HEK293 (cell line): Measurements from ENCODE around the gene DACH2.

Experiments
- CTCF ChIA-PET: fragments of 350-600 bp; formaldehyde crosslinking; extraction: SDS; loops from one replicate; lab custom pipeline; 2021; ENCODE audit warnings: antibody characterized with exemption; lab: Yijun Ruan, JAX
- POLR2A ChIA-PET: fragments of 300-600 bp; formaldehyde crosslinking; extraction: SDS; loops from one replicate; lab custom pipeline; 2020; ENCODE audit warnings: antibody characterized with exemption, inconsistent platforms; lab: Yijun Ruan, JAX
- H3K27ac ChIP-seq: fragments of 200-500 bp; sonication (Bioruptor generic); 2 replicates; pipeline ENCODE4 v1.5.1; 2014; ENCODE audit warnings: low read depth, low read length, control low read depth, inconsistent platforms; ENCODE audit errors: extremely low read depth
- H3K36me3 ChIP-seq, 2 experiments: fragments of 200-500 bp in 1 of 2; sonication (Bioruptor generic) in 1 of 2; 1 replicate in 1 of 2; 2 replicates in 1 of 2; pipeline ENCODE4 v1.5.1; 2014 to 2017; ENCODE audit warnings: inconsistent platforms in 2 of 2, low read length in 2 of 2; ENCODE audit not compliant: control insufficient read depth in 2 of 2, insufficient read depth in 1 of 2
- H3K4me1 ChIP-seq: fragments of 200-500 bp; sonication (Bioruptor generic); 2 replicates; pipeline ENCODE4 v1.5.1; 2014; ENCODE audit warnings: mild to moderate bottlenecking, low read length, inconsistent platforms; ENCODE audit not compliant: control insufficient read depth, insufficient read depth
- H3K4me3 ChIP-seq: 2 replicates; pipeline ENCODE4 v1.5.1; 2011; ENCODE audit warnings: low read depth, mild to moderate bottlenecking, control low read depth, low read length, moderate library complexity
- H3K9me3 ChIP-seq: fragments of 200-500 bp; sonication (Bioruptor generic); 2 replicates; pipeline ENCODE4 v1.5.1; 2014; ENCODE audit warnings: low read depth, low read length, inconsistent platforms; ENCODE audit not compliant: control insufficient read depth, insufficient read depth
- EGR2 ChIP-seq: fragments of 450-650 bp; formaldehyde crosslinking; IDR thresholded peaks from 2 replicates; pipeline ENCODE4 v1.5.1; 2016; ENCODE audit warnings: low read depth, missing biosample characterization, missing genetic modification characterization
- GLIS1 ChIP-seq: fragments of 450-650 bp; formaldehyde crosslinking; IDR thresholded peaks from 2 replicates; pipeline ENCODE4 v1.5.1; 2016; ENCODE audit warnings: missing biosample characterization, missing genetic modification characterization
- KLF9 ChIP-seq: fragments of 450-650 bp; formaldehyde crosslinking; IDR thresholded peaks from 2 replicates; pipeline ENCODE4 v1.5.1; 2016; ENCODE audit warnings: missing biosample characterization, missing genetic modification characterization, low read depth
- SETDB1 ChIP-seq: IDR thresholded peaks from one replicate; pipeline ENCODE4 v1.6.1; 2017; ENCODE audit warnings: mild to moderate bottlenecking, low read length, moderate library complexity, mixed read lengths; ENCODE audit not compliant: insufficient read length
- YY2 ChIP-seq: fragments of 450-650 bp; formaldehyde crosslinking; IDR thresholded peaks from 2 replicates; pipeline ENCODE4 v1.5.1; 2016; ENCODE audit warnings: missing biosample characterization, missing genetic modification characterization
- ZFP69B ChIP-seq: fragments of 450-650 bp; formaldehyde crosslinking; IDR thresholded peaks from 2 replicates; pipeline ENCODE4 v1.5.1; 2016; ENCODE audit warnings: missing biosample characterization, missing genetic modification characterization
- ZNF112 ChIP-seq: fragments of 450-650 bp; formaldehyde crosslinking; IDR thresholded peaks from 2 replicates; pipeline ENCODE4 v1.5.0; 2017; ENCODE audit warnings: missing biosample characterization, missing genetic modification characterization
- ZNF155 ChIP-seq: fragments of 450-650 bp; formaldehyde crosslinking; IDR thresholded peaks from 2 replicates; pipeline ENCODE4 v1.5.1; 2016; ENCODE audit warnings: missing biosample characterization, missing genetic modification characterization
- ZNF175 ChIP-seq: fragments of 450-650 bp; formaldehyde crosslinking; IDR thresholded peaks from 2 replicates; pipeline ENCODE4 v1.5.1; 2016; ENCODE audit warnings: missing biosample characterization, missing genetic modification characterization
- ZNF248 ChIP-seq: fragments of 450-650 bp; formaldehyde crosslinking; IDR thresholded peaks from 2 replicates; pipeline ENCODE4 v1.5.1; 2017; ENCODE audit warnings: missing biosample characterization, missing genetic modification characterization
- ZNF529 ChIP-seq: fragments of 450-650 bp; formaldehyde crosslinking; IDR thresholded peaks from 2 replicates; pipeline ENCODE4 v1.5.1; 2017; ENCODE audit warnings: missing genetic modification characterization, missing biosample characterization; ENCODE audit not compliant: insufficient replicate concordance
- ZNF654 ChIP-seq: fragments of 450-650 bp; formaldehyde crosslinking; IDR thresholded peaks from 2 replicates; pipeline ENCODE4 v1.5.1; 2016; ENCODE audit warnings: low read depth, missing biosample characterization, missing genetic modification characterization
- ZNF670 ChIP-seq: fragments of 450-650 bp; formaldehyde crosslinking; IDR thresholded peaks from 2 replicates; pipeline ENCODE4 v1.5.1; 2016; ENCODE audit warnings: missing biosample characterization, missing genetic modification characterization, low read depth
- TF ChIP-seq, protein P1 (sequence below): fragments of 450-650 bp; formaldehyde crosslinking; IDR thresholded peaks from 2 replicates; pipeline ENCODE4 v1.5.1; 2016; ENCODE audit warnings: missing biosample characterization, missing genetic modification characterization
- TF ChIP-seq, protein P2 (sequence below): fragments of 450-650 bp; formaldehyde crosslinking; IDR thresholded peaks from 2 replicates; pipeline ENCODE4 v1.5.1; 2016; ENCODE audit warnings: missing biosample characterization, missing genetic modification characterization, borderline replicate concordance
- TF ChIP-seq, protein P3 (sequence below): fragments of 450-650 bp; formaldehyde crosslinking; IDR thresholded peaks from 2 replicates; pipeline ENCODE4 v1.5.1; 2016; ENCODE audit warnings: missing biosample characterization, missing genetic modification characterization
- TF ChIP-seq, protein P4 (sequence below): fragments of 450-650 bp; formaldehyde crosslinking; IDR thresholded peaks from 2 replicates; pipeline ENCODE4 v1.5.1; 2016; ENCODE audit warnings: missing biosample characterization, missing genetic modification characterization, low read depth

Gene DACH2

DNA sequence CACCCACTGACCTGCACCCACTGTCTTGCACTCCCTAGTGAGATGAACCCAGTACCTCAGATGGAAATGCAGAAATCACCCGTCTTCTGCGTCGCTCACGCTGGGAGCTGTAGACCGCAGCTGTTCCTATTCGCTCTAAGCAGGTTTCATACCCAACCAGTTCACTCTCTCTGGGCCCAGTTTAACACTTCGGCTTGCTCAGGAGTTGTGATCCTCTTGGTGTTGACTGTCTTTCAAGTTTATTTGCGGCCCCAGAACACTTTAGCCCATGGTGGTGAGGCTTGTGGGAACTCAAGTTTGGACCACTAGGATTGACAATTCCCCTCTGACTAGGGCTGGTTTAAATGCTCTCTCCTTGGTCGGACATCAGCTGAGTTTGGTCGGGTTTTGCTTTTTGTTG, 147.0 kb downstream of the DACH2 start:
- POLR2A ChIA-PET: no interaction called here

DNA sequence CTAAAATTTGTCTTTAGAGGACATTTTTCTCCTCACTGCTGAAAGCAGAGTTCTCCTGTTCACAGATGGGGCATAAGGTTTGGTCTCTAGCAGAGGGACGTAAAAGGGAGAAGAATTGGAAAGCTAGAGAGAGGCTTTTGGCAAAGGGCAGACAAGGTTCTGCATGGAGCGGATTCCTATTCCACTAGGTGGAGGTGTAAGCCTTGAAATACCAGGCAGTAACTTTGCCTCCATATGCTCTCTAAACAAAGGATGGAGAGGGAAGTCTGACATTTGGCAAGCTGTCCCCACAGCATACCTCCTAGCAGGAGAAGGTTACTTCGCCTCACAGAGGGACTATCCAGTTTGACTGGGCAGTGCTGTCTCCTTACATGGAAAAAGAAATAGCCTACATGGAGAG, 174.7 kb downstream of the DACH2 start:
- Histone ChIP-seq H3K36me3 (no peaks in the 10 kb centered on the region), H3K4me1 (no peaks in the 10 kb centered on the region), H3K4me3 (no peak overlapping the region), H3K9me3 (peaks cover 8% of the 10 kb centered on the region), H3K27ac (no peak overlapping the region)
- no peak for TF ChIP-seq KLF9
- no peak for TF ChIP-seq ZNF670 (tag by site-specific recombination)
- TF ChIP-seq ZNF654 (tag by site-specific recombination): peak; percentile 39
- TF ChIP-seq, protein P1, sequence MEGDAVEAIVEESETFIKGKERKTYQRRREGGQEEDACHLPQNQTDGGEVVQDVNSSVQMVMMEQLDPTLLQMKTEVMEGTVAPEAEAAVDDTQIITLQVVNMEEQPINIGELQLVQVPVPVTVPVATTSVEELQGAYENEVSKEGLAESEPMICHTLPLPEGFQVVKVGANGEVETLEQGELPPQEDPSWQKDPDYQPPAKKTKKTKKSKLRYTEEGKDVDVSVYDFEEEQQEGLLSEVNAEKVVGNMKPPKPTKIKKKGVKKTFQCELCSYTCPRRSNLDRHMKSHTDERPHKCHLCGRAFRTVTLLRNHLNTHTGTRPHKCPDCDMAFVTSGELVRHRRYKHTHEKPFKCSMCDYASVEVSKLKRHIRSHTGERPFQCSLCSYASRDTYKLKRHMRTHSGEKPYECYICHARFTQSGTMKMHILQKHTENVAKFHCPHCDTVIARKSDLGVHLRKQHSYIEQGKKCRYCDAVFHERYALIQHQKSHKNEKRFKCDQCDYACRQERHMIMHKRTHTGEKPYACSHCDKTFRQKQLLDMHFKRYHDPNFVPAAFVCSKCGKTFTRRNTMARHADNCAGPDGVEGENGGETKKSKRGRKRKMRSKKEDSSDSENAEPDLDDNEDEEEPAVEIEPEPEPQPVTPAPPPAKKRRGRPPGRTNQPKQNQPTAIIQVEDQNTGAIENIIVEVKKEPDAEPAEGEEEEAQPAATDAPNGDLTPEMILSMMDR: 0 out of 2 replicates have a peak, but pooled peaks have one; percentile 45
- TF ChIP-seq ZNF248: no peak
- no peak for TF ChIP-seq EGR2 (tag by site-specific recombination)
- no peak for TF ChIP-seq YY2 (tag by site-specific recombination)
- no peak for TF ChIP-seq SETDB1
- ChIA-PET POLR2A (no interaction called here), CTCF (interaction anchor here (0.9 kb wide), 1 partner anchor 113 kb away, joined by 4 read pairs; no protein-coding TSS in a partner anchor)

More for the DNA sequence above, 147.0 kb downstream of the DACH2 start:
- CTCF ChIA-PET: no interaction called here
- Histone ChIP-seq H3K4me3 (no peak overlapping the region), H3K27ac (no peak overlapping the region), H3K36me3 (no peaks in the 10 kb centered on the region; a peak in 1 of 3 replicates), H3K4me1 (no peaks in the 10 kb centered on the region), H3K9me3 (no peaks in the 10 kb centered on the region; the same call in 1 of the 2 replicates)
- TF ChIP-seq, protein P2, sequence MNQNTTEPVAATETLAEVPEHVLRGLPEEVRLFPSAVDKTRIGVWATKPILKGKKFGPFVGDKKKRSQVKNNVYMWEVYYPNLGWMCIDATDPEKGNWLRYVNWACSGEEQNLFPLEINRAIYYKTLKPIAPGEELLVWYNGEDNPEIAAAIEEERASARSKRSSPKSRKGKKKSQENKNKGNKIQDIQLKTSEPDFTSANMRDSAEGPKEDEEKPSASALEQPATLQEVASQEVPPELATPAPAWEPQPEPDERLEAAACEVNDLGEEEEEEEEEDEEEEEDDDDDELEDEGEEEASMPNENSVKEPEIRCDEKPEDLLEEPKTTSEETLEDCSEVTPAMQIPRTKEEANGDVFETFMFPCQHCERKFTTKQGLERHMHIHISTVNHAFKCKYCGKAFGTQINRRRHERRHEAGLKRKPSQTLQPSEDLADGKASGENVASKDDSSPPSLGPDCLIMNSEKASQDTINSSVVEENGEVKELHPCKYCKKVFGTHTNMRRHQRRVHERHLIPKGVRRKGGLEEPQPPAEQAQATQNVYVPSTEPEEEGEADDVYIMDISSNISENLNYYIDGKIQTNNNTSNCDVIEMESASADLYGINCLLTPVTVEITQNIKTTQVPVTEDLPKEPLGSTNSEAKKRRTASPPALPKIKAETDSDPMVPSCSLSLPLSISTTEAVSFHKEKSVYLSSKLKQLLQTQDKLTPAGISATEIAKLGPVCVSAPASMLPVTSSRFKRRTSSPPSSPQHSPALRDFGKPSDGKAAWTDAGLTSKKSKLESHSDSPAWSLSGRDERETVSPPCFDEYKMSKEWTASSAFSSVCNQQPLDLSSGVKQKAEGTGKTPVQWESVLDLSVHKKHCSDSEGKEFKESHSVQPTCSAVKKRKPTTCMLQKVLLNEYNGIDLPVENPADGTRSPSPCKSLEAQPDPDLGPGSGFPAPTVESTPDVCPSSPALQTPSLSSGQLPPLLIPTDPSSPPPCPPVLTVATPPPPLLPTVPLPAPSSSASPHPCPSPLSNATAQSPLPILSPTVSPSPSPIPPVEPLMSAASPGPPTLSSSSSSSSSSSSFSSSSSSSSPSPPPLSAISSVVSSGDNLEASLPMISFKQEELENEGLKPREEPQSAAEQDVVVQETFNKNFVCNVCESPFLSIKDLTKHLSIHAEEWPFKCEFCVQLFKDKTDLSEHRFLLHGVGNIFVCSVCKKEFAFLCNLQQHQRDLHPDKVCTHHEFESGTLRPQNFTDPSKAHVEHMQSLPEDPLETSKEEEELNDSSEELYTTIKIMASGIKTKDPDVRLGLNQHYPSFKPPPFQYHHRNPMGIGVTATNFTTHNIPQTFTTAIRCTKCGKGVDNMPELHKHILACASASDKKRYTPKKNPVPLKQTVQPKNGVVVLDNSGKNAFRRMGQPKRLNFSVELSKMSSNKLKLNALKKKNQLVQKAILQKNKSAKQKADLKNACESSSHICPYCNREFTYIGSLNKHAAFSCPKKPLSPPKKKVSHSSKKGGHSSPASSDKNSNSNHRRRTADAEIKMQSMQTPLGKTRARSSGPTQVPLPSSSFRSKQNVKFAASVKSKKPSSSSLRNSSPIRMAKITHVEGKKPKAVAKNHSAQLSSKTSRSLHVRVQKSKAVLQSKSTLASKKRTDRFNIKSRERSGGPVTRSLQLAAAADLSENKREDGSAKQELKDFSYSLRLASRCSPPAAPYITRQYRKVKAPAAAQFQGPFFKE (tag by site-specific recombination): no peak
- TF ChIP-seq GLIS1 (tag by site-specific recombination) (no peak), ZFP69B (tag by site-specific recombination) (no peak), ZNF155 (tag by site-specific recombination) (no peak), ZNF175 (tag by site-specific recombination) (no peak), EGR2 (tag by site-specific recombination) (no peak)

DNA sequence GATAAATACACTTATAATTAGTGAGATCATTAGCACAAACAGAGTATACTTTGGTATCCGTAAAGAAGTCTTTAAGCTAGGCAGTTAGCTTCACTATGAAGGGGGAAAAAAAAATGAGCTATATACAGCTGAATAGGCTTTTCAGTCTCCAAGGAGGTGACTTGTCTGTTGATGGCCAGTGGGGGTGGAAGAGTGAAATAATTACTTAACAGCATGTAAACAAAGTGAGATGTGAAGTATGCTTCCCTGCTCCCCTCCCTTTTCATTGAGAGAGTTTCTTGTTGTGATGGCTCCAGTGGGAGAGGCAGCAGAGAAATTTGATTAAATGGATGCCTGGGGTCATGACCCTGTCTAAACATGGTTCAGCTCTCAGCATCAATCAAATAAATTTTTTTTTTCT, 180.9 kb downstream of the DACH2 start:
- Histone ChIP-seq H3K36me3 (no peaks in the 10 kb centered on the region), H3K27ac (no peak overlapping the region), H3K4me1 (no peaks in the 10 kb centered on the region), H3K4me3 (no peak overlapping the region), H3K9me3 (no peaks in the 10 kb centered on the region)
- ChIA-PET POLR2A (no interaction called here), CTCF (no interaction called here)
- TF ChIP-seq ZNF112 (tag by site-specific recombination) (no peak), ZNF529 (tag by site-specific recombination) (no peak)
- TF ChIP-seq, protein P3, sequence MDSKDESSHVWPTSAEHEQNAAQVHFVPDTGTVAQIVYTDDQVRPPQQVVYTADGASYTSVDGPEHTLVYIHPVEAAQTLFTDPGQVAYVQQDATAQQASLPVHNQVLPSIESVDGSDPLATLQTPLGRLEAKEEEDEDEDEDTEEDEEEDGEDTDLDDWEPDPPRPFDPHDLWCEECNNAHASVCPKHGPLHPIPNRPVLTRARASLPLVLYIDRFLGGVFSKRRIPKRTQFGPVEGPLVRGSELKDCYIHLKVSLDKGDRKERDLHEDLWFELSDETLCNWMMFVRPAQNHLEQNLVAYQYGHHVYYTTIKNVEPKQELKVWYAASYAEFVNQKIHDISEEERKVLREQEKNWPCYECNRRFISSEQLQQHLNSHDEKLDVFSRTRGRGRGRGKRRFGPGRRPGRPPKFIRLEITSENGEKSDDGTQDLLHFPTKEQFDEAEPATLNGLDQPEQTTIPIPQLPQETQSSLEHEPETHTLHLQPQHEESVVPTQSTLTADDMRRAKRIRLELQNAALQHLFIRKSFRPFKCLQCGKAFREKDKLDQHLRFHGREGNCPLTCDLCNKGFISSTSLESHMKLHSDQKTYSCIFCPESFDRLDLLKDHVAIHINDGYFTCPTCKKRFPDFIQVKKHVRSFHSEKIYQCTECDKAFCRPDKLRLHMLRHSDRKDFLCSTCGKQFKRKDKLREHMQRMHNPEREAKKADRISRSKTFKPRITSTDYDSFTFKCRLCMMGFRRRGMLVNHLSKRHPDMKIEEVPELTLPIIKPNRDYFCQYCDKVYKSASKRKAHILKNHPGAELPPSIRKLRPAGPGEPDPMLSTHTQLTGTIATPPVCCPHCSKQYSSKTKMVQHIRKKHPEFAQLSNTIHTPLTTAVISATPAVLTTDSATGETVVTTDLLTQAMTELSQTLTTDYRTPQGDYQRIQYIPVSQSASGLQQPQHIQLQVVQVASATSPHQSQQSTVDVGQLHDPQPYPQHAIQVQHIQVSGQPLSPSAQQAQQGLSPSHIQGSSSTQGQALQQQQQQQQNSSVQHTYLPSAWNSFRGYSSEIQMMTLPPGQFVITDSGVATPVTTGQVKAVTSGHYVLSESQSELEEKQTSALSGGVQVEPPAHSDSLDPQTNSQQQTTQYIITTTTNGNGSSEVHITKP (tag by site-specific recombination): no peak
- TF ChIP-seq, protein P4, sequence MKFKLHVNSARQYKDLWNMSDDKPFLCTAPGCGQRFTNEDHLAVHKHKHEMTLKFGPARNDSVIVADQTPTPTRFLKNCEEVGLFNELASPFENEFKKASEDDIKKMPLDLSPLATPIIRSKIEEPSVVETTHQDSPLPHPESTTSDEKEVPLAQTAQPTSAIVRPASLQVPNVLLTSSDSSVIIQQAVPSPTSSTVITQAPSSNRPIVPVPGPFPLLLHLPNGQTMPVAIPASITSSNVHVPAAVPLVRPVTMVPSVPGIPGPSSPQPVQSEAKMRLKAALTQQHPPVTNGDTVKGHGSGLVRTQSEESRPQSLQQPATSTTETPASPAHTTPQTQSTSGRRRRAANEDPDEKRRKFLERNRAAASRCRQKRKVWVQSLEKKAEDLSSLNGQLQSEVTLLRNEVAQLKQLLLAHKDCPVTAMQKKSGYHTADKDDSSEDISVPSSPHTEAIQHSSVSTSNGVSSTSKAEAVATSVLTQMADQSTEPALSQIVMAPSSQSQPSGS (tag by site-specific recombination): no peak
